ENCODE data around the gene CHRND. TPM values are rescaled to one million over a fixed set of nuclear protein-coding genes. Genes with fewer than 3 reads are reported as not detected.

The CHRND gene
- total RNA-seq, 2 donors from 2014 or later, result not detected

- peaks cover 26% of the 10 kb centered on the region for H3K27me3 ChIP-seq
- intact Hi-C loops (cut with DNase I), result no loop called here
- H3K9ac ChIP-seq (ENCODE audit: low read depth in 2 of 2, low read length in 2 of 2), result no peak overlapping the region
- H3K36me3 ChIP-seq, result no peaks in the 10 kb centered on the region
- no peak overlapping the region for H3K4me3 ChIP-seq
- no peak overlapping the region for H3K27ac ChIP-seq
- H3K9me3 ChIP-seq, result no peaks in the 10 kb centered on the region
- no peak for TF ChIP-seq CTCF (IDR thresholded peaks at IDR 0.05)
- DNase-seq, result no peak
- H3K4me1 ChIP-seq, result no peaks in the 10 kb centered on the region
Measured at GRCh38 chr2:232518844-232519243, 7.1 kb upstream of the CHRND start.

GRCh38 chr2:232519581-232520438, 6.2 kb upstream of the CHRND start, which contains the start of gene PRSS56:
PRSS56 (plus strand) TSS chr2:232520388; CDS start chr2:232520599, 211 bp downstream.
- Histone ChIP-seq H3K27me3 (peaks cover 35% of the 10 kb centered on the region), H3K27ac (no peak within 1 kb of the TSS), H3K9me3 (no peaks in the 10 kb centered on the region), H3K36me3 (no peaks in the 10 kb centered on the region), H3K4me3 (no peak within 1 kb of the TSS), H3K4me1 (peaks cover 3% of the 10 kb centered on the region), H3K9ac (ENCODE audit: low read depth in 2 of 2, low read length in 2 of 2) (no peak within 1 kb of the TSS)
- no peak for TF ChIP-seq CTCF (IDR thresholded peaks at IDR 0.05)
- intact Hi-C loops (cut with DNase I), result loop anchor here (2.0 kb wide), 1 partner anchor 73 kb away; no protein-coding TSS in a partner anchor
- DNase-seq, result no peak

- Histone ChIP-seq H3K4me1 (peaks cover 3% of the 10 kb centered on the region), H3K36me3 (no peaks in the 10 kb centered on the region), H3K4me3 (no peak overlapping the region), H3K27ac (no peak overlapping the region), H3K27me3 (peaks cover 40% of the 10 kb centered on the region), H3K9me3 (no peaks in the 10 kb centered on the region), H3K9ac (ENCODE audit: low read depth in 2 of 2, low read length in 2 of 2) (no peak overlapping the region)
- intact Hi-C loops (cut with DNase I), result loop anchor here (2.0 kb wide), 1 partner anchor 74 kb away; no protein-coding TSS in a partner anchor
- no peak for DNase-seq
- no peak for TF ChIP-seq CTCF (IDR thresholded peaks at IDR 0.05)
Measured at GRCh38 chr2:232520489-232520888, 5.5 kb upstream of the CHRND start.

GRCh38 chr2:232521098-232521497, 4.9 kb upstream of the CHRND start:
- DNase-seq, result no peak
- H3K36me3 ChIP-seq, result no peaks in the 10 kb centered on the region
- no peak overlapping the region for H3K4me3 ChIP-seq
- no peak overlapping the region for H3K27ac ChIP-seq
- H3K27me3 ChIP-seq, result peaks cover 40% of the 10 kb centered on the region
- intact Hi-C loops (cut with DNase I), result loop anchor here (2.0 kb wide), 1 partner anchor 74 kb away; no protein-coding TSS in a partner anchor
- no peak overlapping the region for H3K9ac ChIP-seq (ENCODE audit: low read depth in 2 of 2, low read length in 2 of 2)
- no peaks in the 10 kb centered on the region for H3K9me3 ChIP-seq
- H3K4me1 ChIP-seq, result peaks cover 3% of the 10 kb centered on the region
- no peak for TF ChIP-seq CTCF (IDR thresholded peaks at IDR 0.05)

GRCh38 chr2:232521959-232522622, 3.9 kb upstream of the CHRND start:
- Histone ChIP-seq H3K36me3 (no peaks in the 10 kb centered on the region), H3K27ac (no peak overlapping the region), H3K9me3 (no peaks in the 10 kb centered on the region), H3K27me3 (peaks cover 40% of the 10 kb centered on the region), H3K4me3 (no peak overlapping the region), H3K4me1 (peaks cover 3% of the 10 kb centered on the region), H3K9ac (ENCODE audit: low read depth in 2 of 2, low read length in 2 of 2) (no peak overlapping the region)
- intact Hi-C loops (cut with DNase I), result loop anchor here (2.0 kb wide), 1 partner anchor 75 kb away; no protein-coding TSS in a partner anchor
- peak; percentile 57 for DNase-seq
- peak; percentile 84 for TF ChIP-seq CTCF (IDR thresholded peaks at IDR 0.05)

Measured in colonic mucosa (tissue), 4 donors.